ENCODE results near the gene MUC5B. TPM values are rescaled to one million over a fixed set of nuclear protein-coding genes. Genes with fewer than 3 reads are reported as not detected.
"Not testable (repeated sequence)": the region's sequence is repeated elsewhere in the genome, so short reads cannot be mapped to it uniquely, and the experiment has no call there.

MUC5B gene
- total RNA-seq = 10 to 100 TPM in 1 of 2 donors, under 1 TPM in 1; 0.18 to 17.3 TPM

- peaks cover 19% of the 10 kb centered on the region for H3K27me3 ChIP-seq (replicated peaks; ENCODE audit: insufficient read depth)
- no peak for DNase-seq (ENCODE audit: low spot score)
These were observed at the start of gene MUC5B for GRCh38 chr11:1222491-1223345. Gene MUC5B (plus strand): TSS chr11:1223066. CDS start chr11:1223124, 58 bp downstream.

GRCh38 chr11:1173396-1173795 is 49.5 kb upstream of the MUC5B start:
- H3K36me3 ChIP-seq; H3K9me3 ChIP-seq; H3K4me3 ChIP-seq; H3K4me1 ChIP-seq (replicated peaks); DNase-seq (ENCODE audit: low spot score); intact Hi-C loops (cut with DNase I); H3K27ac ChIP-seq; H3K27me3 ChIP-seq (replicated peaks; ENCODE audit: insufficient read depth): not testable (repeated sequence)
- WGBS = 90% methylated on average over 3 of the region's 3 CpGs

More at GRCh38 chr11:1222491-1223345, at the start of gene MUC5B:
- intact Hi-C loops (cut with DNase I) = no loop called here
- H3K9me3 ChIP-seq = no peaks in the 10 kb centered on the region
- H3K27ac ChIP-seq = no peak within 1 kb of the TSS
- TF ChIP-seq POLR2A (IDR thresholded peaks at IDR 0.05) (no peak), POLR2AphosphoS5 (IDR thresholded peaks at IDR 0.05) (no peak), CTCF (IDR thresholded peaks at IDR 0.05) (no peak)
- WGBS = 49% methylated on average over 32 of the region's 36 CpGs
- H3K4me3 ChIP-seq = no peak within 1 kb of the TSS
- H3K4me1 ChIP-seq (replicated peaks) = peaks cover 4% of the 10 kb centered on the region
- no peaks in the 10 kb centered on the region for H3K36me3 ChIP-seq

GRCh38 chr11:1174441-1175370 is 48.2 kb upstream of the MUC5B start:
- Histone ChIP-seq H3K4me1 (replicated peaks) (no peaks in the 10 kb centered on the region), H3K27me3 (replicated peaks; ENCODE audit: insufficient read depth) (no peaks in the 10 kb centered on the region), H3K4me3 (no peak overlapping the region), H3K27ac (no peak overlapping the region), H3K9me3 (no peaks in the 10 kb centered on the region), H3K36me3 (no peaks in the 10 kb centered on the region)
- DNase-seq (ENCODE audit: low spot score) = no peak
- 89% methylated on average over 21 of the region's 39 CpGs for WGBS
- intact Hi-C loops (cut with DNase I) = no loop called here
- TF ChIP-seq POLR2AphosphoS5 (IDR thresholded peaks at IDR 0.05) = no peak
- no peak for TF ChIP-seq CTCF (IDR thresholded peaks at IDR 0.05)
- TF ChIP-seq POLR2A (IDR thresholded peaks at IDR 0.05) = no peak

GRCh38 chr11:1175461-1176223 is 47.2 kb upstream of the MUC5B start:
- no peak for DNase-seq (ENCODE audit: low spot score)
- TF ChIP-seq POLR2A (IDR thresholded peaks at IDR 0.05) (no peak), CTCF (IDR thresholded peaks at IDR 0.05) (no peak), POLR2AphosphoS5 (IDR thresholded peaks at IDR 0.05) (no peak)

More at GRCh38 chr11:1175461-1176223, 47.2 kb upstream of the MUC5B start:
- no peak overlapping the region for H3K4me3 ChIP-seq
- H3K4me1 ChIP-seq (replicated peaks) = no peaks in the 10 kb centered on the region
- H3K36me3 ChIP-seq = no peaks in the 10 kb centered on the region
- no peaks in the 10 kb centered on the region for H3K27me3 ChIP-seq (replicated peaks; ENCODE audit: insufficient read depth)
- intact Hi-C loops (cut with DNase I) = no loop called here
- H3K27ac ChIP-seq = no peak overlapping the region
- no peaks in the 10 kb centered on the region for H3K9me3 ChIP-seq
- 79% methylated on average over 22 of the region's 22 CpGs for WGBS

All from prostate gland (tissue), 2 donors.